NCI-H146 treated with DMSO at 0.1 percent for 48 hours (cell line): Measurements from ENCODE around the gene KCNN3.

Experiments used
- DNase-seq: peaks from one replicate; lab custom pipeline; 2025; ENCODE audit not compliant: unreplicated experiment; lab: John Stamatoyannopoulos, UW

The KCNN3 gene

GRCh38 chr1:154774175-154774855, 95.8 kb downstream of the KCNN3 start:
- no peak for DNase-seq

- no peak for DNase-seq
These were observed 96.5 kb downstream of the KCNN3 start for GRCh38 chr1:154773551-154773950.

GRCh38 chr1:154772606-154773506, 97.2 kb downstream of the KCNN3 start:
- DNase-seq: no peak

- DNase-seq: no peak
These were observed 98.0 kb downstream of the KCNN3 start for GRCh38 chr1:154772056-154772455.

GRCh38 chr1:154770897-154771594, 99.0 kb downstream of the KCNN3 start:
- no peak for DNase-seq

GRCh38 chr1:154769193-154769895, 100.7 kb downstream of the KCNN3 start:
- no peak for DNase-seq

GRCh38 chr1:154768456-154769125, 101.5 kb downstream of the KCNN3 start:
- DNase-seq: no peak

GRCh38 chr1:154767315-154768240, 102.5 kb downstream of the KCNN3 start:
- no peak for DNase-seq

GRCh38 chr1:154765970-154766369, 104.1 kb downstream of the KCNN3 start:
- DNase-seq: no peak

- DNase-seq: no peak
These were observed 105.3 kb downstream of the KCNN3 start for GRCh38 chr1:154764773-154765172.

- DNase-seq: no peak
These were observed 105.9 kb downstream of the KCNN3 start for GRCh38 chr1:154764181-154764580.

GRCh38 chr1:154760469-154760933, 109.6 kb downstream of the KCNN3 start:
- DNase-seq: no peak

GRCh38 chr1:154759793-154760192, 110.3 kb downstream of the KCNN3 start:
- no peak for DNase-seq

GRCh38 chr1:154759196-154759595, 110.9 kb downstream of the KCNN3 start:
- DNase-seq: no peak

GRCh38 chr1:154758346-154758745, 111.7 kb downstream of the KCNN3 start:
- no peak for DNase-seq

GRCh38 chr1:154756793-154757548, 113.1 kb downstream of the KCNN3 start:
- DNase-seq: no peak

GRCh38 chr1:154755858-154756730, 114.0 kb downstream of the KCNN3 start:
- no peak for DNase-seq

- no peak for DNase-seq
These were observed 116.7 kb downstream of the KCNN3 start for GRCh38 chr1:154753426-154753825.
